Liver (tissue), 9 donors: ENCODE data around the gene ANO7. TPM values are rescaled to one million over a fixed set of nuclear protein-coding genes. Genes with fewer than 3 reads are reported as not detected.

Experiments
- DNase-seq: peaks from one replicate; pipeline ENCODE4 v3.0.0-alpha.2; 2017; ENCODE audit warnings: low spot score
- H3K27ac ChIP-seq, 2 donors: one replicate each; pipeline ENCODE4 v1.7.0; 2013; ENCODE audit warnings: inconsistent platforms in 2 of 2, low read length in 2 of 2, control low read depth in 1 of 2, low read depth in 1 of 2, mild to moderate bottlenecking in 1 of 2
- H3K27me3 ChIP-seq, 4 donors: one replicate each; pipeline versions ENCODE4 v1.6.1 to v1.7.0; 2013; ENCODE audit warnings: low read length in 3 of 4, inconsistent platforms in 1 of 4, mild to moderate bottlenecking in 1 of 4, moderate library complexity in 1 of 4; ENCODE audit not compliant: control insufficient read depth in 4 of 4, insufficient read depth in 4 of 4
- H3K36me3 ChIP-seq, 4 donors: one replicate each; pipeline versions ENCODE4 v1.6.1 to v1.7.0; 2013; ENCODE audit warnings: low read length in 3 of 4, mild to moderate bottlenecking in 3 of 4, low read depth in 1 of 4, moderate library complexity in 1 of 4; ENCODE audit not compliant: control insufficient read depth in 4 of 4, insufficient read depth in 3 of 4
- H3K4me1 ChIP-seq, 4 donors: one replicate each; pipeline versions ENCODE4 v1.6.1 to v1.7.0; 2013; ENCODE audit warnings: low read length in 3 of 4, mild to moderate bottlenecking in 3 of 4, moderate library complexity in 1 of 4; ENCODE audit not compliant: control insufficient read depth in 4 of 4, insufficient read depth in 4 of 4
- H3K4me3 ChIP-seq, 3 donors: one replicate each; pipeline versions ENCODE4 v1.6.1 to v1.7.0; 2013; ENCODE audit warnings: low read length in 3 of 3, control low read depth in 1 of 3, low read depth in 1 of 3, mild to moderate bottlenecking in 1 of 3
- H3K9ac ChIP-seq, 2 donors: one replicate each; pipeline ENCODE4 v1.7.0; 2013; ENCODE audit warnings: low read length in 2 of 2, mild to moderate bottlenecking in 2 of 2, moderate library complexity in 2 of 2, control low read depth in 1 of 2, low read depth in 1 of 2
- H3K9me3 ChIP-seq, 4 donors: one replicate each; pipeline versions ENCODE4 v1.6.1 to v1.7.0; 2013; ENCODE audit warnings: low read length in 3 of 4; ENCODE audit not compliant: control insufficient read depth in 4 of 4
- ATF3 ChIP-seq: IDR thresholded peaks from 2 replicates; pipeline ENCODE4 v1.6.1; 2016; ENCODE audit warnings: antibody characterized with exemption
- CTCF ChIP-seq: fragments of 150-350 bp; IDR thresholded peaks from 2 replicates; pipeline ENCODE4 v1.5.1; 2017; ENCODE audit warnings: improper control_type of control experiment, low read depth, low read length; ENCODE audit not compliant: missing input control
- EGR1 ChIP-seq, 2 donors: IDR thresholded peaks; 2 replicates each; pipeline ENCODE4 v1.6.1; 2016 to 2018; ENCODE audit warnings: antibody characterized with exemption in 2 of 2, low read depth in 2 of 2
- FOXA1 ChIP-seq: IDR thresholded peaks from 2 replicates; pipeline ENCODE4 v1.6.1; 2016; ENCODE audit warnings: antibody characterized with exemption
- FOXA2 ChIP-seq: IDR thresholded peaks from 2 replicates; pipeline ENCODE4 v1.6.1; 2016; ENCODE audit warnings: antibody characterized with exemption
- GABPA ChIP-seq, 2 donors: IDR thresholded peaks in 1 of 2; conservative IDR thresholded peaks in 1 of 2; 2 replicates each; pipeline ENCODE4 v1.6.1; 2016; ENCODE audit warnings: antibody characterized with exemption in 2 of 2, mild to moderate bottlenecking in 1 of 2, moderate library complexity in 1 of 2
- HNF4A ChIP-seq, 2 donors: conservative IDR thresholded peaks; 2 replicates each; pipeline ENCODE4 v1.6.1; 2016; ENCODE audit warnings: antibody characterized with exemption in 2 of 2, mild to moderate bottlenecking in 2 of 2
- HNF4G ChIP-seq: IDR thresholded peaks from 2 replicates; pipeline ENCODE4 v1.6.1; 2016; ENCODE audit warnings: antibody characterized with exemption
- JUND ChIP-seq, 2 donors: IDR thresholded peaks; 2 replicates each; pipeline ENCODE4 v1.6.1; 2016; ENCODE audit warnings: antibody characterized with exemption in 2 of 2
- MAX ChIP-seq: IDR thresholded peaks from 2 replicates; pipeline ENCODE4 v1.6.1; 2016; ENCODE audit warnings: antibody characterized with exemption
- NR2F2 ChIP-seq: IDR thresholded peaks from 2 replicates; pipeline ENCODE4 v1.6.1; 2016; ENCODE audit warnings: antibody characterized with exemption
- RAD21 ChIP-seq, 2 donors: IDR thresholded peaks; 2 replicates each; pipeline ENCODE4 v1.6.1; 2016; ENCODE audit warnings: antibody characterized with exemption in 2 of 2, mild to moderate bottlenecking in 2 of 2
- REST ChIP-seq: IDR thresholded peaks from 2 replicates; pipeline ENCODE4 v1.6.1; 2016; ENCODE audit warnings: antibody characterized with exemption, mild to moderate bottlenecking
- RXRA ChIP-seq, 2 donors: IDR thresholded peaks; 2 replicates each; pipeline ENCODE4 v1.6.1; 2017 to 2018; ENCODE audit warnings: antibody characterized with exemption in 2 of 2, mild to moderate bottlenecking in 1 of 2
- SP1 ChIP-seq: IDR thresholded peaks from 2 replicates; pipeline ENCODE4 v1.6.1; 2018; ENCODE audit warnings: antibody characterized with exemption, mild to moderate bottlenecking
- TAF1 ChIP-seq: conservative IDR thresholded peaks from 2 replicates; pipeline ENCODE4 v1.6.1; 2016; ENCODE audit warnings: antibody characterized with exemption, mild to moderate bottlenecking
- YY1 ChIP-seq: IDR thresholded peaks from 2 replicates; pipeline ENCODE4 v1.6.1; 2016; ENCODE audit warnings: antibody characterized with exemption, mild to moderate bottlenecking
- ZBTB33 ChIP-seq: IDR thresholded peaks from 2 replicates; pipeline ENCODE4 v1.6.1; 2016; ENCODE audit warnings: antibody characterized with exemption
- WGBS: extraction: QIAGEN DNeasy Blood & Tissue Kit; methylation state at CpG from one replicate; pipeline ENCODE4 v1.1.7; 2013; 5-methylcytosine and 5-hydroxymethylcytosine counted together
- polyA plus RNA-seq, 2 donors: library from polyadenylated mRNA; stranded (reverse) in 1 of 2; unstranded in 1 of 2; fragments of 200-250 nt in 1 of 2; fragments of >200 nt in 1 of 2; fragmentation: Nextera tagmentation in 1 of 2; extraction: Ambion mirVana in 1 of 2; gene quantifications; one replicate each; pipeline versions ENCODE4 v1.2.1 to v1.2.3, GENCODE V29; 2013 to 2015
- total RNA-seq, 2 donors: library from RNA; depleted of rRNA; stranded (reverse); fragments of >200 nt; gene quantifications; one replicate each; pipeline ENCODE4 v1.2.3, GENCODE V29; 2014
- donor health status: healthy.
- donor health status: healthy.
- donor health status: healthy.
- donor health status: healthy.
- donor health status: healthy.

The ANO7 gene
- total and polyA plus RNA-seq, 4 donors: 0.25 to 0.70 (median 0.45) TPM

- TF ChIP-seq HNF4G (no peak), RAD21 (IDR thresholded peaks at IDR 0.05) (no peak), RXRA (IDR thresholded peaks at IDR 0.05) (no peak), REST (no peak), FOXA1 (no peak), ATF3 (no peak), TAF1 (no peak), EGR1 (IDR thresholded peaks at IDR 0.05; ENCODE audit: low read depth in 2 of 2) (no peak), ZBTB33 (no peak), MAX (no peak), YY1 (no peak), CTCF (no peak), JUND (IDR thresholded peaks at IDR 0.05) (no peak), GABPA (IDR thresholded peaks at IDR 0.05 in 1 of 2, conservative IDR thresholded peaks at IDR 0.05 in 1 of 2) (no peak), FOXA2 (no peak), HNF4A (conservative IDR thresholded peaks at IDR 0.05) (no peak), NR2F2 (no peak), SP1 (no peak)
- Histone ChIP-seq H3K9ac (no peak overlapping the region), H3K27me3 (no peaks in the 10 kb centered on the region), H3K4me1 (no peaks in the 10 kb centered on the region), H3K9me3 (no peaks in the 10 kb centered on the region), H3K4me3 (no peak overlapping the region), H3K36me3 (peaks cover 47 to 98% (median 88%) of the 10 kb centered on the region in 4 donors), H3K27ac (no peak overlapping the region)
- WGBS: 94% methylated on average over 30 of the region's 30 CpGs
- no peak for DNase-seq
These were observed 47.5 kb downstream of the ANO7 start for GRCh38 chr2:241235859-241236593.
